Measurements from ENCODE around the gene ETS1. TPM values are rescaled to one million over a fixed set of nuclear protein-coding genes. Genes with fewer than 3 reads are reported as not detected.
A peak's percentile ranks its signal among the peaks of the same experiment; 100 is the strongest.

Gene ETS1
- total RNA-seq, 1 donor from 2014 or later = 14.2 TPM

GRCh38 chr11:128595775-128596174, 8.4 kb upstream of the ETS1 start:
- no peak for DNase-seq (ENCODE audit: low read depth)

- no peak for DNase-seq (ENCODE audit: low read depth)
Observed at GRCh38 chr11:128595221-128595620, 7.9 kb upstream of the ETS1 start.

DNA sequence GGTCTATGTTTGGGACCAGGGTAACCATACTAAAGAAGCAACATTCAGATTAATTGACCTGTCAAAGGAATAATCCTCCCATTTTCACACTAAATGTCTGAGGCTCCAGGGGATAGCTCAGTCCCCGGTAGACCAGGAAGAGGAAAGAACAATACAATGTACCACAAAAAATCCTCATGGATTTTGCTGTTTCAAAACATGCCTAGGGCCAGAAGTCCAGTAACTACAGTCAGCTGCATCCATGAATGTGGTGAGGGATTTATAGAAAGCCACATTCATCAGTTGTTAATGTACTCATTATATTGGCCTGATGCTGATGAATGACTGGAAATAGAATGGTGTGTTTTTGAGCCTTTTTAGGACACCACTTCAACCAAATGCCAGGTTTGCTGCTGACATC, 6.9 kb upstream of the ETS1 start:
- no peak for DNase-seq (ENCODE audit: low read depth)

DNA sequence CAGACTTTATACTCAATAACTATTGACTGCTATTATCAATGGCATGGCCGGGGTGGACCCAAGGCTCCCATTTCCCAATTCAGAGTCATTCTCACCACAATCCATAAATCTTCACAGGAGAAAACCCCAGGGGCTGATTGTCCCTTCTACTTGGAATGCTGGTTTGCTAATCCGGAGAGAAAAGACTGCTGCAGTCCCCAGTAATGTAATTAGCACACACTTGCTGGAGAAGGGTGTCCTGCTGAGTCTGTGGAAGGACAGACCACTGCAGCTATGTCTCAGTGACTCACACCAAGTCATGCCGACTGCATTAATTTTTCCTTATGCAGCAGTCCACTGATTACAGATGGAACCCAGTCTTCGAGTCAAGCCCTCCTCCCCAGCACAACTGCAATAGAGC, 5.9 kb upstream of the ETS1 start:
- no peak for DNase-seq (ENCODE audit: low read depth)

DNA sequence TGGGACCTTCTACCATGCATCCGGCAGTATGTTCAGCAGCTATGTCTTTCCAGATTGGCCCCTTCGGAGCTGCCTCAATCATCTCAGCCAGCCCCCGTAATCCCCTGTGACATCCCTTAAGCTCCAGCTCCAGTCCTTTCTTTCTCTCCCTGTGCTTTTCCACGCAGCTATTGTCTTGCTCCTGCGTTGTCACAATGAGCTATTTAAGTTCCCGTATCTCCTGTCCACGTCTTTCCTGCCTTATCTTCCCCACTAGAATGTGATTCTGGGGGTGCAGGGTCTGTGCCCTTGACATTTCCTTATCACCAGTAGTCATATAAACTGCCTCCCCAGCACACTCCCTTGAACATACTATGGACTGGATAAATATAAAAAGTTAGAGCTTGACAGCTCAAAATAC, 5.1 kb upstream of the ETS1 start:
- no peak for DNase-seq (ENCODE audit: low read depth)

- DNase-seq (ENCODE audit: low read depth) = no peak
Observed at GRCh38 chr11:128590587-128590986, 3.2 kb upstream of the ETS1 start.

- no peak for DNase-seq (ENCODE audit: low read depth)
Observed at GRCh38 chr11:128589998-128590397, 2.6 kb upstream of the ETS1 start.

DNA sequence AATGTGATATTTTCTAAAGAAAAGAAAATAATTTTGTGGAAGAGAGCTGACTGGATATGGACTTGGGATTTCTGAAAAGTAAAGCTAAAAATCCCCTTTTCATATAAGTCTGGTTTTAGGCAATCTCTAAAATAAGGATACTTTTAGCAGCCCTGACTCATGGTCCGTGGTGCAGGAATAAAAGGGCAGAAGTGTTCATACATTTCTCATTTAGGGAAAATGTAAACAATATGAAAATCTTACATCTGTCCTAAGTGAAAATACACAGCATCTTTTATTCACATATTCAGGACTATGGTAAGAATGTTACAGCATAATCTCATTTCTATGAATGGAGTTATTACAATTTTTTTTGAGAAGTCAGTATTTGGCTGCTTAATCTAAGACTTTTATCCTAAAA, 735 bp upstream of the ETS1 start:
- no peak for DNase-seq (ENCODE audit: low read depth)

GRCh38 chr11:128586689-128587088, 669 bp downstream of the ETS1 start:
- no peak for DNase-seq (ENCODE audit: low read depth)

GRCh38 chr11:128585498-128586238, 1.7 kb downstream of the ETS1 start:
- DNase-seq (ENCODE audit: low read depth) = no peak

DNA sequence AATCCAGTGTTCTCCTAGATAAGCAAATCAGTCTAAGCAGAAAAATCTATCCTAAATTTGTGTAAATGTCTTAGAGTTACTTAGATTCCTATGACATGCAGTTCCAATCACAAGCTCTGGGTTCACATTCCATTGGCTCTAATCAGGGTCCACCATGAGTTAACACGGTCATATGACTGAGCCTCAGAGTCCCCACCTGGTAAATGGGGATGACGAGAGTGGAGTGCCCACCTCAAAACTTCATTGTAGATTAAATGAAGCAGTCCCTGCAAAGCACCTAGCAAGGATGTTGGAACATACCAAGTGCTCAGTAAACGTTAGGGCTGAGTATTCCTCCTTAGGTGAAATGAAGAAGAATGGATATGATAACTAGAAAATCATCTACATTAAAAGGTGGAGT, 3.1 kb downstream of the ETS1 start:
- no peak for DNase-seq (ENCODE audit: low read depth)

DNA sequence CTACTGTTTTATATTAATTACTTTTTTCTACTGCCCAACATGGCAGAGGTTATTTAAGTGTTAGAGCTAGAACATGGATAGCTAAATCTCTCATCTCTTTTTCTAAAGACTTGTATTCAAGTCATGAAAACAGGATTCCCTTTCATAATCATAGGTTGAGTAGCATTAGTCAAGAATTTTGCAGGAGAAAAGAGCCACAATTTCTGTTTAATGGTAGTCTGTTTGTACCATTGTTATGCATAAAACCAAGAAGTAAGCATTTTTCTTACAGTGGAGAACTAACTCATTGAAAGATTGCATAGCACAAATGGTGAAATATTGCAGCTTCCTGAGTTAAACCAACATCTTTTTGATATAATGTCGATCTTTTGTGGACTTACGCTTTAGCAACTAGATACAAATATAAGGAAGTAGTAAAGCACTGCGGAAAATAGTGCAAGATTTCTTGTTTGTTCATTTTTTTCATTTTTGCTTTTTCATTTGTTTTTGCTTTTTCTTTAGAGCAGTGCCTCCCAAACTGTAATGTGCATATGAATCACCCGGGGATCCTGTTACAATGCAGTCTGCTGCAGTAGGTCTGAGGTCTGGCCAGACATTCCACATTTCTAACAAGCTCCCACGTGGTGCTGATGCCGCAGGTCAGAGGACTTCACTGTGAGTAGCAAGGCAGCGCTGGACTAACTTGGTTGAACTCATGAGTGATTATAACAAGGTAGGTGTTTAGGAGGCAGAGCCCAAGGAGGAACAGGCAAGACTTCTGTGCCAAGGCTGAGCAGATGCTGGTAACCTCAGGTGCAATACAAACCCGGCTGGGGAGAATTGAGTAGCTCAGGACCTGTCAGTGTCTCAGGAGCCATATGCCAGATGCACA, 4.6 kb downstream of the ETS1 start:
- peak; percentile 85 for DNase-seq (ENCODE audit: low read depth)

- no peak for DNase-seq (ENCODE audit: low read depth)
Observed at GRCh38 chr11:128581561-128582272, 5.6 kb downstream of the ETS1 start.

DNA sequence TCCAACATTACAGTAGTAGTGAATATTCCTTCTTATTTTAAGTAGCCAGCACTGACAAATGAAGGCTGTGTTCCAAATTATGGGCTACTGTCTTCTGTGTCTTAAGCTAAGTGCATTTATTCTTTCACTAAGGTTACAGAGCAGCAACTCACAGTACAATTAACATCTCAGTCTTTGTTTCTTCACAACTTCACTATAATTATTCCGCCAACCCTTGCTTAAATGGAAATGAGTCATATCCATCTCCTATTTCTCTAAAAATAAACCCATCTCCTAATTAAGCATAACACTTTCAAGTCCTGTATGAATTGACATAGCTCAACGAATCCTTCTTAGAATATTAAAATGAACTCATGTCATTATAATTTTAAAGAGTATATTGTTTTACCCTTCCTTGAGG, 6.7 kb downstream of the ETS1 start:
- no peak for DNase-seq (ENCODE audit: low read depth)

DNA sequence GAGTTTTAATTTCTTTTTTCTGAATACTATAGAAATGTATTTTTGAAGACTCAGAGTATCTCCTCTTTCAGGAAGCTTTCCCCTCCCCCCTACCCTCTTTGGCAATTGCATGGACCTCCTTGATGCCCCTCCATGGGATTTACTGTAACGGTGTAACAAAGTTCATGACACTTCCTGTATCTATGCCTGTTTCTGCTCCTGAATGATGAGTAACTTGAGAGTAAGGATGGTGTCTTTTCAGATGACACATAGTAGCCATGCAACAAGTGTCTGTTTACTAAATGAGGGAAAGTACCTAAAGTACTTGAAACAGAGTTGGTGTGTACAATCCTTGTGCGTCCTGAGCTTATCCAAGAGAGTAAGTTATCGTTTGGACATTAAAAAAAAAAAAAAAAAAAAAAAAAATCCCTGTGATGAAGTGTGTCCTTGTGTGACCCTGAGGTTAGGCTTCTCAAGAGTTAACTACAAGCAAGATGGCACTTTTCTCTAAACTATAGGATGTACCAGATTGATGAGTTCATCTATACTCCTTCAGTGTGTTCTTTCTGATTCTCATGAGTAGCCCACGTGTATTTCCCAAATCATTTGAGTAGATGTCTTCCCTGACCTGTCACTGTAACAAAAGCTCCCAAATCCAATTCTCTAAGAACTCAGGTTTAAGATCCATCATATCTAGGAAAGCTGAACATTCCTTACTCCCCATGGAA, 7.4 kb downstream of the ETS1 start:
- DNase-seq (ENCODE audit: low read depth) = no peak

- DNase-seq (ENCODE audit: low read depth) = no peak
Observed at GRCh38 chr11:128576555-128576954, 10.8 kb downstream of the ETS1 start.

DNA sequence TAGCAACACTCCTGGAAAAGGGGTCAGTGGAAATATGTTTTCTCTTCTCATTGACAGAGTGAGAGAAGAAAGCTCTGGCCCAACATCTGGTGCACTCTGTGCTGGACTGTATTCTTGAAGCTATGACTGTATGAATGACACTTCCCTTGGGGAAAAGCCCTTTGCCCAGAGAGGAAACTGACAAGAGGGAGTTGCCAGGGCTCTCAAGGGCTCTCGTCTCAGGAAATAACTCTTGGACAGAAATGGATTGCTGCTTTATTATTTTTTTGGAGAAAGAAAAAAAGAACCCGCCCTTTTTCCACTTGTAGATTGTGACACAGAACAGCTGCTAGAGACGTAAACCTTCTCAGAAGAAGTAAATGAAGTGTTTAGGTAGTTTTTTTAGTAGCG, 11.4 kb downstream of the ETS1 start:
- DNase-seq (ENCODE audit: low read depth) = peak; percentile 14

GRCh38 chr11:128575174-128575960, 12.0 kb downstream of the ETS1 start:
- no peak for DNase-seq (ENCODE audit: low read depth)

DNA sequence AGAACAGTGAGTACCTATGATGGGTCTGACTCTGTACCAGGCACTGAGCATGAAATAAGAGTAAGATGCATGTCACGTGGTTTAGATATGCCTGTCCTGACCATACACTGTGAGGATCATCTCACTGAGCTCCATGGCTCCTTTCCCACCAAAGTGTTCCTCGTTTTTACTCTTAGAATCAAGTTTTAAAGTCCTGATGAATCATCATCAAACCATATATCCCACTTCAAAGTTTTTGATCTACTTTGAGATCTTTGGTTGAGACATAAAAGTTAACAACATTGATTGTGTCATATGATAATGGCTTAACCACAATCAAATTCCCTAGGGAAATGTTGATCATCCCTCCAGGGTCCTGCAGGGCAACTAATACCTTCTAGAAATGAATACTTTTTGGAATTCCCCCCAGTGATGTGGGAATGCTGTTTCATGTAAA, 12.8 kb downstream of the ETS1 start:
- DNase-seq (ENCODE audit: low read depth) = no peak

DNA sequence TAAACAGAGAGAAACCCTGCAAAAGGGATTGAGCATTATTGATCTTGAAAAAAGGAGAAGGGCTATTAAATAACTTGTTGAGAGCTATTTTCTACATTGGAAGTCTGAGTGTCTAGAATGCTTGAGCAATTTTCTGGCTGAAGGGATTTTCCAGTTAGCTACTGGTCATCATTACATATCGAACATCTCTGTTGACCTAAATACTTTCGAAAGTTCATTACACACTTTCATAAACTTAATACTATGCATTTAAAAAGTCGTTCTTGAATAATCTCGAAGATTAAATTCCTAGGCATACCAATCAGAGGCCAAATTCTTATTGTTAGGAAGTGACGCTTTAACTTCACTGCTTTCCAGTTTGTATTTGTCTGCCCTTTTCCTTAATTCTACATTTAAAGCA, 13.7 kb downstream of the ETS1 start:
- no peak for DNase-seq (ENCODE audit: low read depth)

DNA sequence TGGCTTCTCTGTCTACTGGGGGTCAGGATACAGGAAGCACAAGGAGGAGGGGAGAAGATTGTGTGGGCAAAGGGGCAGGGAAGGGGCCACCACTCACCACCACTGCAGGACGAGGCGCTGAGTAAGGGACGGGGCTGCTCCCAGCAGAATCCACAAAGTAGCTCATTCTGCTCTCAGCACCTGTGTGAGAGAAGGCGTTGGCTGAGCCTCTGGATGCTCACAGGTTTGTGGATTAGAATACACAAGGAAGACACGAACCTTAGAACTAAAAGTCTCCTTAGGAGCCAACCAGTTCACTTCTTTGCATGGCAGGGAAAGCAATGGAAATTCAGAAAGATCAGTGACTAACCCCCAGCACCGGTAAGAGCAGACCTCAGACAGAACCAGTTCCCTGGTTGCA, 14.4 kb downstream of the ETS1 start:
- DNase-seq (ENCODE audit: low read depth) = no peak
